Measurements from ENCODE around the gene CAPZB. TPM values are rescaled to one million over a fixed set of nuclear protein-coding genes. Genes with fewer than 3 reads are reported as not detected.

The CAPZB gene
- total RNA-seq, 1 experiment from 2014 or later: 491 TPM

DNA sequence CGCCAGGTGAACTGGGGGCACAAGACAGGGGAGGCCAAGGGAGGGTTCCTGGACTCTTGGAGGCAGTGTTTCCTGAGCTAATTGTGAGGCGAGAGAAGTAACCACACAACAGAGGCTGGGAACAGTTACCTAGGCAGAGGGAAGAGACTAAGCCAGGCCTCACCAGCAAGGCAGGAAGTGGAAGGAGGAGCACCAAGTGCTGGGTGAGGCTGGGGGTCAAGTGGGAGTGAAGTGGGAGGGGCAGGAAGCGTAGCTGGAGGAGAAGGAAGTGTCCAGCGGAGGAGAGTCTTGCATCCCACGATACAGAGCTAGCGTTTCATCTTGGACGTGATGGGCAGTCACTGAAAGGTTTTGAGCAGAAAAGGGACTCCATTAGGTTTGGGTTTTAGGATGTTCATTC lies 48.3 kb upstream of the CAPZB start:
- H3K4me1 ChIP-seq (ENCODE audit: control insufficient read depth, insufficient read depth, low read length): no peaks in the 10 kb centered on the region
- no peak overlapping the region for H3K4me3 ChIP-seq (ENCODE audit: low read depth in 2 of 2, low read length in 2 of 2)
- ChIA-PET CTCF (no interaction called here), POLR2A (no interaction called here)
- BruUV-seq (replicated peaks): no TSS peak
- TF ChIP-seq, protein P1, sequence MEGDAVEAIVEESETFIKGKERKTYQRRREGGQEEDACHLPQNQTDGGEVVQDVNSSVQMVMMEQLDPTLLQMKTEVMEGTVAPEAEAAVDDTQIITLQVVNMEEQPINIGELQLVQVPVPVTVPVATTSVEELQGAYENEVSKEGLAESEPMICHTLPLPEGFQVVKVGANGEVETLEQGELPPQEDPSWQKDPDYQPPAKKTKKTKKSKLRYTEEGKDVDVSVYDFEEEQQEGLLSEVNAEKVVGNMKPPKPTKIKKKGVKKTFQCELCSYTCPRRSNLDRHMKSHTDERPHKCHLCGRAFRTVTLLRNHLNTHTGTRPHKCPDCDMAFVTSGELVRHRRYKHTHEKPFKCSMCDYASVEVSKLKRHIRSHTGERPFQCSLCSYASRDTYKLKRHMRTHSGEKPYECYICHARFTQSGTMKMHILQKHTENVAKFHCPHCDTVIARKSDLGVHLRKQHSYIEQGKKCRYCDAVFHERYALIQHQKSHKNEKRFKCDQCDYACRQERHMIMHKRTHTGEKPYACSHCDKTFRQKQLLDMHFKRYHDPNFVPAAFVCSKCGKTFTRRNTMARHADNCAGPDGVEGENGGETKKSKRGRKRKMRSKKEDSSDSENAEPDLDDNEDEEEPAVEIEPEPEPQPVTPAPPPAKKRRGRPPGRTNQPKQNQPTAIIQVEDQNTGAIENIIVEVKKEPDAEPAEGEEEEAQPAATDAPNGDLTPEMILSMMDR (IDR thresholded peaks at IDR 0.05): no peak
- TF ChIP-seq SIN3A (IDR thresholded peaks at IDR 0.05; ENCODE audit: borderline replicate concordance, insufficient read depth, low read depth, low read length): no peak
- no peak for TF ChIP-seq POLR2AphosphoS5 (IDR thresholded peaks at IDR 0.05; ENCODE audit: low read depth, low read length)
- TF ChIP-seq, protein P2, sequence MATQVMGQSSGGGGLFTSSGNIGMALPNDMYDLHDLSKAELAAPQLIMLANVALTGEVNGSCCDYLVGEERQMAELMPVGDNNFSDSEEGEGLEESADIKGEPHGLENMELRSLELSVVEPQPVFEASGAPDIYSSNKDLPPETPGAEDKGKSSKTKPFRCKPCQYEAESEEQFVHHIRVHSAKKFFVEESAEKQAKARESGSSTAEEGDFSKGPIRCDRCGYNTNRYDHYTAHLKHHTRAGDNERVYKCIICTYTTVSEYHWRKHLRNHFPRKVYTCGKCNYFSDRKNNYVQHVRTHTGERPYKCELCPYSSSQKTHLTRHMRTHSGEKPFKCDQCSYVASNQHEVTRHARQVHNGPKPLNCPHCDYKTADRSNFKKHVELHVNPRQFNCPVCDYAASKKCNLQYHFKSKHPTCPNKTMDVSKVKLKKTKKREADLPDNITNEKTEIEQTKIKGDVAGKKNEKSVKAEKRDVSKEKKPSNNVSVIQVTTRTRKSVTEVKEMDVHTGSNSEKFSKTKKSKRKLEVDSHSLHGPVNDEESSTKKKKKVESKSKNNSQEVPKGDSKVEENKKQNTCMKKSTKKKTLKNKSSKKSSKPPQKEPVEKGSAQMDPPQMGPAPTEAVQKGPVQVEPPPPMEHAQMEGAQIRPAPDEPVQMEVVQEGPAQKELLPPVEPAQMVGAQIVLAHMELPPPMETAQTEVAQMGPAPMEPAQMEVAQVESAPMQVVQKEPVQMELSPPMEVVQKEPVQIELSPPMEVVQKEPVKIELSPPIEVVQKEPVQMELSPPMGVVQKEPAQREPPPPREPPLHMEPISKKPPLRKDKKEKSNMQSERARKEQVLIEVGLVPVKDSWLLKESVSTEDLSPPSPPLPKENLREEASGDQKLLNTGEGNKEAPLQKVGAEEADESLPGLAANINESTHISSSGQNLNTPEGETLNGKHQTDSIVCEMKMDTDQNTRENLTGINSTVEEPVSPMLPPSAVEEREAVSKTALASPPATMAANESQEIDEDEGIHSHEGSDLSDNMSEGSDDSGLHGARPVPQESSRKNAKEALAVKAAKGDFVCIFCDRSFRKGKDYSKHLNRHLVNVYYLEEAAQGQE (IDR thresholded peaks at IDR 0.05; ENCODE audit: insufficient read depth in 1 of 2, low read depth in 2 of 2, low read length in 1 of 2): no peak
- TF ChIP-seq TCF7L2 (IDR thresholded peaks at IDR 0.05; ENCODE audit: low read depth, low read length): no peak
- in situ Hi-C loops (cut with HindIII; ENCODE audit: low pct_unique_long_range_greater_than_20kb, low sequenced_read_pairs): no loop called here
- DNase-seq (ENCODE audit: low read depth, low spot score) (no peak), ATAC-seq (no peak)
- intact Hi-C loops (cut with micrococcal nuclease; ENCODE audit: unreplicated experiment): no loop called here
- H3K27ac ChIP-seq (ENCODE audit: low read length): no peak overlapping the region
- no peaks in the 10 kb centered on the region for H3K9me3 ChIP-seq (ENCODE audit: control insufficient read depth, insufficient read depth, low read depth, low read length)
- no peaks in the 10 kb centered on the region for H3K27me3 ChIP-seq (ENCODE audit: control insufficient read depth, insufficient read depth, low read length)
- no peaks in the 10 kb centered on the region for H3K36me3 ChIP-seq (ENCODE audit: control insufficient read depth, insufficient read depth, low read length)

DNA sequence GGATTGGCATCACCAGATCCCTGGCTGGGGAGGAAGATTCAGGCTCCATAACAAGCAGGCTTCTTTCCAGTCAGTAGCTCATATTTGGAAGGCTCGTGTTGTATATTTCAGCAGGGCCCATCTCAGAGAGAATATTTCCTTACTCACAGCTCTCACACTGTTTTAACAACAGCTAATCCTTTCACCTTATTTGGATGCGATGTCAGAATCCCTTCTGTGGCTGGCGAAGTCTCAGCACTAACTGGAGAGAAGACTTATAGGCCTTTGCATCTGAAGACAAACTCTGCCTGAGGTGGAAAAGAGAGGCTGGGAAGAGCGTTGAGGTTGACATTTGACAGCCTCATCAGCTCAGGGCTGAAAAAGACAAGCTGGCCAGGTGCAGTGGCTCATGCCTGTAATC lies 47.2 kb upstream of the CAPZB start:
- Histone ChIP-seq H3K4me3 (ENCODE audit: low read depth in 2 of 2, low read length in 2 of 2) (no peak overlapping the region), H3K4me1 (ENCODE audit: control insufficient read depth, insufficient read depth, low read length) (no peaks in the 10 kb centered on the region), H3K27ac (ENCODE audit: low read length) (no peak overlapping the region), H3K27me3 (ENCODE audit: control insufficient read depth, insufficient read depth, low read length) (no peaks in the 10 kb centered on the region), H3K36me3 (ENCODE audit: control insufficient read depth, insufficient read depth, low read length) (no peaks in the 10 kb centered on the region), H3K9me3 (ENCODE audit: control insufficient read depth, insufficient read depth, low read depth, low read length) (no peaks in the 10 kb centered on the region)
- ATAC-seq: no peak
- no TSS peak for BruUV-seq (replicated peaks)
- POLR2A ChIA-PET: interaction anchor here (0.6 kb wide), 1 partner anchor 23 kb away, joined by 4 read pairs; no protein-coding TSS in a partner anchor
- TF ChIP-seq TCF7L2 (IDR thresholded peaks at IDR 0.05; ENCODE audit: low read depth, low read length): no peak
- TF ChIP-seq, protein P1 (IDR thresholded peaks at IDR 0.05): no peak
- TF ChIP-seq POLR2AphosphoS5 (IDR thresholded peaks at IDR 0.05; ENCODE audit: low read depth, low read length): no peak
- TF ChIP-seq SIN3A (IDR thresholded peaks at IDR 0.05; ENCODE audit: borderline replicate concordance, insufficient read depth, low read depth, low read length): no peak
- no peak for DNase-seq (ENCODE audit: low read depth, low spot score)
- CTCF ChIA-PET: no interaction called here
- in situ Hi-C loops (cut with HindIII; ENCODE audit: low pct_unique_long_range_greater_than_20kb, low sequenced_read_pairs): no loop called here
- intact Hi-C loops (cut with micrococcal nuclease; ENCODE audit: unreplicated experiment): no loop called here
